Liver (tissue), 9 donors: ENCODE measurements around the gene BTLA. TPM values are rescaled to one million over a fixed set of nuclear protein-coding genes. Genes with fewer than 3 reads are reported as not detected.

ENCODE experiments used
- DNase-seq: peaks from one replicate; pipeline ENCODE4 v3.0.0-alpha.2; 2017; ENCODE audit warnings: low spot score
- H3K27ac ChIP-seq, 2 donors: one replicate each; pipeline ENCODE4 v1.7.0; 2013; ENCODE audit warnings: inconsistent platforms in 2 of 2, low read length in 2 of 2, control low read depth in 1 of 2, low read depth in 1 of 2, mild to moderate bottlenecking in 1 of 2
- H3K27me3 ChIP-seq, 4 donors: one replicate each; pipeline versions ENCODE4 v1.6.1 to v1.7.0; 2013; ENCODE audit warnings: low read length in 3 of 4, inconsistent platforms in 1 of 4, mild to moderate bottlenecking in 1 of 4, moderate library complexity in 1 of 4; ENCODE audit not compliant: control insufficient read depth in 4 of 4, insufficient read depth in 4 of 4
- H3K36me3 ChIP-seq, 4 donors: one replicate each; pipeline versions ENCODE4 v1.6.1 to v1.7.0; 2013; ENCODE audit warnings: low read length in 3 of 4, mild to moderate bottlenecking in 3 of 4, low read depth in 1 of 4, moderate library complexity in 1 of 4; ENCODE audit not compliant: control insufficient read depth in 4 of 4, insufficient read depth in 3 of 4
- H3K4me1 ChIP-seq, 4 donors: one replicate each; pipeline versions ENCODE4 v1.6.1 to v1.7.0; 2013; ENCODE audit warnings: low read length in 3 of 4, mild to moderate bottlenecking in 3 of 4, moderate library complexity in 1 of 4; ENCODE audit not compliant: control insufficient read depth in 4 of 4, insufficient read depth in 4 of 4
- H3K4me3 ChIP-seq, 3 donors: one replicate each; pipeline versions ENCODE4 v1.6.1 to v1.7.0; 2013; ENCODE audit warnings: low read length in 3 of 3, control low read depth in 1 of 3, low read depth in 1 of 3, mild to moderate bottlenecking in 1 of 3
- H3K9ac ChIP-seq, 2 donors: one replicate each; pipeline ENCODE4 v1.7.0; 2013; ENCODE audit warnings: low read length in 2 of 2, mild to moderate bottlenecking in 2 of 2, moderate library complexity in 2 of 2, control low read depth in 1 of 2, low read depth in 1 of 2
- H3K9me3 ChIP-seq, 4 donors: one replicate each; pipeline versions ENCODE4 v1.6.1 to v1.7.0; 2013; ENCODE audit warnings: low read length in 3 of 4; ENCODE audit not compliant: control insufficient read depth in 4 of 4
- EGR1 ChIP-seq, 2 donors: IDR thresholded peaks; 2 replicates each; pipeline ENCODE4 v1.6.1; 2016 to 2018; ENCODE audit warnings: antibody characterized with exemption in 2 of 2, low read depth in 2 of 2
- FOXA1 ChIP-seq: IDR thresholded peaks from 2 replicates; pipeline ENCODE4 v1.6.1; 2016; ENCODE audit warnings: antibody characterized with exemption
- FOXA2 ChIP-seq: IDR thresholded peaks from 2 replicates; pipeline ENCODE4 v1.6.1; 2016; ENCODE audit warnings: antibody characterized with exemption
- GABPA ChIP-seq, 2 donors: IDR thresholded peaks in 1 of 2; conservative IDR thresholded peaks in 1 of 2; 2 replicates each; pipeline ENCODE4 v1.6.1; 2016; ENCODE audit warnings: antibody characterized with exemption in 2 of 2, mild to moderate bottlenecking in 1 of 2, moderate library complexity in 1 of 2
- HNF4A ChIP-seq, 2 donors: conservative IDR thresholded peaks; 2 replicates each; pipeline ENCODE4 v1.6.1; 2016; ENCODE audit warnings: antibody characterized with exemption in 2 of 2, mild to moderate bottlenecking in 2 of 2
- HNF4G ChIP-seq: IDR thresholded peaks from 2 replicates; pipeline ENCODE4 v1.6.1; 2016; ENCODE audit warnings: antibody characterized with exemption
- JUND ChIP-seq, 2 donors: IDR thresholded peaks; 2 replicates each; pipeline ENCODE4 v1.6.1; 2016; ENCODE audit warnings: antibody characterized with exemption in 2 of 2
- MAX ChIP-seq: IDR thresholded peaks from 2 replicates; pipeline ENCODE4 v1.6.1; 2016; ENCODE audit warnings: antibody characterized with exemption
- NR2F2 ChIP-seq: IDR thresholded peaks from 2 replicates; pipeline ENCODE4 v1.6.1; 2016; ENCODE audit warnings: antibody characterized with exemption
- RAD21 ChIP-seq, 2 donors: IDR thresholded peaks; 2 replicates each; pipeline ENCODE4 v1.6.1; 2016; ENCODE audit warnings: antibody characterized with exemption in 2 of 2, mild to moderate bottlenecking in 2 of 2
- REST ChIP-seq: IDR thresholded peaks from 2 replicates; pipeline ENCODE4 v1.6.1; 2016; ENCODE audit warnings: antibody characterized with exemption, mild to moderate bottlenecking
- RXRA ChIP-seq, 2 donors: IDR thresholded peaks; 2 replicates each; pipeline ENCODE4 v1.6.1; 2017 to 2018; ENCODE audit warnings: antibody characterized with exemption in 2 of 2, mild to moderate bottlenecking in 1 of 2
- SP1 ChIP-seq: IDR thresholded peaks from 2 replicates; pipeline ENCODE4 v1.6.1; 2018; ENCODE audit warnings: antibody characterized with exemption, mild to moderate bottlenecking
- TAF1 ChIP-seq: conservative IDR thresholded peaks from 2 replicates; pipeline ENCODE4 v1.6.1; 2016; ENCODE audit warnings: antibody characterized with exemption, mild to moderate bottlenecking
- YY1 ChIP-seq: IDR thresholded peaks from 2 replicates; pipeline ENCODE4 v1.6.1; 2016; ENCODE audit warnings: antibody characterized with exemption, mild to moderate bottlenecking
- WGBS: extraction: QIAGEN DNeasy Blood & Tissue Kit; methylation state at CpG from one replicate; pipeline ENCODE4 v1.1.7; 2013; 5-methylcytosine and 5-hydroxymethylcytosine counted together
- polyA plus RNA-seq, 2 donors: library from polyadenylated mRNA; stranded (reverse) in 1 of 2; unstranded in 1 of 2; fragments of 200-250 nt in 1 of 2; fragments of >200 nt in 1 of 2; fragmentation: Nextera tagmentation in 1 of 2; extraction: Ambion mirVana in 1 of 2; gene quantifications; one replicate each; pipeline versions ENCODE4 v1.2.1 to v1.2.3, GENCODE V29; 2013 to 2015
- total RNA-seq, 2 donors: library from RNA; depleted of rRNA; stranded (reverse); fragments of >200 nt; gene quantifications; one replicate each; pipeline ENCODE4 v1.2.3, GENCODE V29; 2014
- TF ChIP-seq, protein P1 (sequence below): IDR thresholded peaks from 2 replicates; pipeline ENCODE4 v1.6.1; 2016; ENCODE audit warnings: antibody characterized with exemption
- TF ChIP-seq, protein P2 (sequence below): IDR thresholded peaks from 2 replicates; pipeline ENCODE4 v1.6.1; 2016; ENCODE audit warnings: antibody characterized with exemption
- TF ChIP-seq, protein P3 (sequence below): fragments of 150-350 bp; IDR thresholded peaks from 2 replicates; pipeline ENCODE4 v1.5.1; 2017; ENCODE audit warnings: improper control_type of control experiment, low read depth, low read length; ENCODE audit not compliant: missing input control
- donor health status: healthy.
- donor health status: healthy.
- donor health status: healthy.
- donor health status: healthy.
- donor health status: healthy.

BTLA gene
- total and polyA plus RNA-seq, 4 donors = 0.08 to 0.43 (median 0.27) TPM

DNA sequence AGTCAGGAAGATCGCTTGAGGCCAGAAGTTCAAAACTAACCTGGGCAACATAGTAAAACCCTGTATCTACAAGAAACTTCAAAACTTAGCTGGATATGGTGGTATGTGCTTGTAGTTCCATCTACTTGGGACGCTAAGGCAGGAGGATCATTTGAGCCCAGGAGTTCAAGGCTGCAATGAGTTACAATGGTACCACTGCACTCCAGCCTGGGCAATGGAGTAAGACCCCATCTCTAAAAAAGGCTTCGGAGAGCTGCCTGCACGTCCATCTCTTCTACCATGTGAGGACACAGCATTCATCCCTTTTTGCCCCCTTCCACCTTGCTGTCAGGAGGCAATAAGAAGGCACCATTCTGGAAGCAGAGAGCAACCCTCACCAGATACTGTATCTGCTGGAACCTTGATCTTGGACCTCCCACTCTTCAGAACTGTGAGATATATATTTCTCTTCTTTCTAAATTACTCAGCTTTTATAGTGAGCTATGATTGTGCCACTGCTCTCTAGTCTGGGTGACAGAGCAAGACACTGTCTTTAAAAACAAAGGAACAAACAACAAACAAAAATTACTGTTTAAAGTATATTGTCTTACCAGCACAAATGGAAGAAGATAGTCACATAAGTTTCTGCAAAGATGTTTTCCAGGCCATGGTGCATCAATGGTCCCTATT is 4.2 kb upstream of the BTLA start:
- no peak for TF ChIP-seq TAF1
- no peak for TF ChIP-seq NR2F2
- no peak for TF ChIP-seq MAX
- TF ChIP-seq, protein P1, sequence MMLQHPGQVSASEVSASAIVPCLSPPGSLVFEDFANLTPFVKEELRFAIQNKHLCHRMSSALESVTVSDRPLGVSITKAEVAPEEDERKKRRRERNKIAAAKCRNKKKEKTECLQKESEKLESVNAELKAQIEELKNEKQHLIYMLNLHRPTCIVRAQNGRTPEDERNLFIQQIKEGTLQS = no peak
- no peak for TF ChIP-seq FOXA2
- no peak for TF ChIP-seq RXRA (IDR thresholded peaks at IDR 0.05)
- no peak for TF ChIP-seq YY1
- no peak for TF ChIP-seq REST
- TF ChIP-seq, protein P2, sequence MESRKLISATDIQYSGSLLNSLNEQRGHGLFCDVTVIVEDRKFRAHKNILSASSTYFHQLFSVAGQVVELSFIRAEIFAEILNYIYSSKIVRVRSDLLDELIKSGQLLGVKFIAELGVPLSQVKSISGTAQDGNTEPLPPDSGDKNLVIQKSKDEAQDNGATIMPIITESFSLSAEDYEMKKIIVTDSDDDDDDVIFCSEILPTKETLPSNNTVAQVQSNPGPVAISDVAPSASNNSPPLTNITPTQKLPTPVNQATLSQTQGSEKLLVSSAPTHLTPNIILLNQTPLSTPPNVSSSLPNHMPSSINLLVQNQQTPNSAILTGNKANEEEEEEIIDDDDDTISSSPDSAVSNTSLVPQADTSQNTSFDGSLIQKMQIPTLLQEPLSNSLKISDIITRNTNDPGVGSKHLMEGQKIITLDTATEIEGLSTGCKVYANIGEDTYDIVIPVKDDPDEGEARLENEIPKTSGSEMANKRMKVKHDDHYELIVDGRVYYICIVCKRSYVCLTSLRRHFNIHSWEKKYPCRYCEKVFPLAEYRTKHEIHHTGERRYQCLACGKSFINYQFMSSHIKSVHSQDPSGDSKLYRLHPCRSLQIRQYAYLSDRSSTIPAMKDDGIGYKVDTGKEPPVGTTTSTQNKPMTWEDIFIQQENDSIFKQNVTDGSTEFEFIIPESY = no peak

DNA sequence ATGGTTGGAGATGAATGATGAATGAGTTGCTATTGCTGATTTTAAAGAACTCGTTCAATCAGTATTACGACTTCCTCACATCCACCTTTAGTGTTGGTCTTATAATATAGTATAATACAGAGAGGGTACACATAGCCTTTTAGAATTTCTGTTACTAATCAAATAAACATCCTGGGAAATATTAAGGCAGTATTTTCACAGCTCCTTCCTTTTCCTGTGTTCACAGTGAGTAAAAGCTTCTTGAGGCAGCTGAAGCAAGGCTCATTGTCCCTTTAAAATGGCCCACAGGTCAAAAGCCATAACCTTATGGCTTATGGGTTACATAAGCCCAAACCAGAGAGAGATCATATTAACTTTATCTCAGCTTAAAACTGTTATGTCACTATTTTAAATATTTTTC is 1.3 kb upstream of the BTLA start:
- Histone ChIP-seq H3K9ac (no peak overlapping the region), H3K36me3 (no peaks in the 10 kb centered on the region), H3K4me3 (no peak overlapping the region), H3K9me3 (no peaks in the 10 kb centered on the region), H3K27me3 (no peaks in the 10 kb centered on the region), H3K27ac (no peak overlapping the region), H3K4me1 (no peaks in the 10 kb centered on the region)
- WGBS = 93% methylated on average over 2 of the region's 2 CpGs
- DNase-seq = no peak
- TF ChIP-seq, protein P1 = no peak
- TF ChIP-seq RXRA (IDR thresholded peaks at IDR 0.05) = no peak
- TF ChIP-seq TAF1 = no peak
- no peak for TF ChIP-seq RAD21 (IDR thresholded peaks at IDR 0.05)
- TF ChIP-seq HNF4A (conservative IDR thresholded peaks at IDR 0.05) = no peak
- TF ChIP-seq GABPA (IDR thresholded peaks at IDR 0.05 in 1 of 2, conservative IDR thresholded peaks at IDR 0.05 in 1 of 2) = no peak
- TF ChIP-seq, protein P3, sequence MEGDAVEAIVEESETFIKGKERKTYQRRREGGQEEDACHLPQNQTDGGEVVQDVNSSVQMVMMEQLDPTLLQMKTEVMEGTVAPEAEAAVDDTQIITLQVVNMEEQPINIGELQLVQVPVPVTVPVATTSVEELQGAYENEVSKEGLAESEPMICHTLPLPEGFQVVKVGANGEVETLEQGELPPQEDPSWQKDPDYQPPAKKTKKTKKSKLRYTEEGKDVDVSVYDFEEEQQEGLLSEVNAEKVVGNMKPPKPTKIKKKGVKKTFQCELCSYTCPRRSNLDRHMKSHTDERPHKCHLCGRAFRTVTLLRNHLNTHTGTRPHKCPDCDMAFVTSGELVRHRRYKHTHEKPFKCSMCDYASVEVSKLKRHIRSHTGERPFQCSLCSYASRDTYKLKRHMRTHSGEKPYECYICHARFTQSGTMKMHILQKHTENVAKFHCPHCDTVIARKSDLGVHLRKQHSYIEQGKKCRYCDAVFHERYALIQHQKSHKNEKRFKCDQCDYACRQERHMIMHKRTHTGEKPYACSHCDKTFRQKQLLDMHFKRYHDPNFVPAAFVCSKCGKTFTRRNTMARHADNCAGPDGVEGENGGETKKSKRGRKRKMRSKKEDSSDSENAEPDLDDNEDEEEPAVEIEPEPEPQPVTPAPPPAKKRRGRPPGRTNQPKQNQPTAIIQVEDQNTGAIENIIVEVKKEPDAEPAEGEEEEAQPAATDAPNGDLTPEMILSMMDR = no peak
- TF ChIP-seq FOXA2 = no peak
- no peak for TF ChIP-seq EGR1 (IDR thresholded peaks at IDR 0.05; ENCODE audit: low read depth in 2 of 2)
- no peak for TF ChIP-seq JUND (IDR thresholded peaks at IDR 0.05)
- no peak for TF ChIP-seq YY1
- TF ChIP-seq HNF4G = no peak
- TF ChIP-seq SP1 = no peak
- no peak for TF ChIP-seq MAX
- TF ChIP-seq FOXA1 = no peak

More for the DNA sequence above, 4.2 kb upstream of the BTLA start:
- 89% methylated on average over 4 of the region's 4 CpGs for WGBS
- Histone ChIP-seq H3K9ac (no peak overlapping the region), H3K4me1 (no peaks in the 10 kb centered on the region), H3K27ac (no peak overlapping the region), H3K36me3 (no peaks in the 10 kb centered on the region), H3K27me3 (no peaks in the 10 kb centered on the region), H3K4me3 (no peak overlapping the region), H3K9me3 (no peaks in the 10 kb centered on the region)
- DNase-seq = no peak
